Esophagus (tissue), 2 donors: ENCODE measurements around the gene IL1RAP. TPM values are rescaled to one million over a fixed set of nuclear protein-coding genes. Genes with fewer than 3 reads are reported as not detected.

ENCODE experiments used
- H3K27ac ChIP-seq, 2 donors: one replicate each; pipeline ENCODE4 v1.5.1; 2013; ENCODE audit warnings: low read depth in 2 of 2, mild to moderate bottlenecking in 2 of 2, inconsistent platforms in 1 of 2, low read length in 1 of 2, moderate library complexity in 1 of 2
- H3K27me3 ChIP-seq, 2 donors: one replicate each; pipeline ENCODE4 v1.6.1; 2013; ENCODE audit warnings: low read length in 2 of 2, control low read depth in 1 of 2, mild to moderate bottlenecking in 1 of 2; ENCODE audit not compliant: insufficient read depth in 2 of 2, control insufficient read depth in 1 of 2
- H3K36me3 ChIP-seq, 2 donors: one replicate each; pipeline ENCODE4 v1.6.1; 2013; ENCODE audit warnings: low read length in 1 of 2; ENCODE audit not compliant: control insufficient read depth in 2 of 2, insufficient read depth in 2 of 2
- H3K4me1 ChIP-seq, 2 donors: one replicate each; pipeline ENCODE4 v1.6.1; 2013; ENCODE audit warnings: low read length in 1 of 2; ENCODE audit not compliant: control insufficient read depth in 2 of 2, insufficient read depth in 2 of 2
- H3K4me3 ChIP-seq, 2 donors: one replicate each; pipeline ENCODE4 v1.5.1; 2013; ENCODE audit warnings: low read length in 2 of 2, mild to moderate bottlenecking in 2 of 2, low read depth in 1 of 2, moderate library complexity in 1 of 2
- H3K9me3 ChIP-seq, 2 donors: one replicate each; pipeline ENCODE4 v1.6.1; 2013; ENCODE audit warnings: mild to moderate bottlenecking in 2 of 2, low read depth in 1 of 2, low read length in 1 of 2, moderate library complexity in 1 of 2; ENCODE audit not compliant: control insufficient read depth in 2 of 2, insufficient read depth in 1 of 2
- WGBS, 2 donors: extraction: QIAGEN DNeasy Blood & Tissue Kit; methylation state at CpG; one replicate each; pipeline ENCODE4 v1.1.7; 2013; 5-methylcytosine and 5-hydroxymethylcytosine counted together
- polyA plus RNA-seq, 2 donors: library from polyadenylated mRNA; stranded (reverse); fragments of 200-250 nt; gene quantifications; one replicate each; pipeline ENCODE4 v1.2.3, GENCODE V29; 2013
- donor health status: healthy with polysubstance abuse.
- donor health status: Bipolar disorder and iron deficiency.

The IL1RAP gene
- polyA plus RNA-seq, 2 donors, result 5.9 to 14.5 TPM

DNA sequence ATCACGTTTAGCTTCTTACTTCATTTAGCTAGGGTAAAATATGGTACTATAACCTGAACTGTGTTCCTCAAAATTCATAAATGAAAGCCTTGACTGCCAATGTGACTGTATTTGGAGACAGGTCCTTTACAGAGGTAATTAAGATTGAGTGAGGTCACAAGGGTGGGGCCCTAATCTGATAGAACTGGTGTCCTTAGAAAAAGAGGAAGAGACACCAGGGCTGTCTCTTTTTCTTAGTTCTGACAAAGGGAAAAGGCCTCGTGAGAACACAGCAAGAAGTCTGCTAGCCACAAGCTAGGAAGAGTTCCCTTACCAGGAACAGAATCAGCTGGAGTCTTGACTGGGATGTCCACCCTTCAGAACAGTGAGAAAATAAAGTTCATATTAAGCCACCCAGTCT is 185.9 kb downstream of the IL1RAP start:
- no peaks in the 10 kb centered on the region for H3K27me3 ChIP-seq
- 82 to 83% methylated on average over 2 of the region's 2 CpGs for WGBS, 2 donors
- H3K27ac ChIP-seq, result no peak overlapping the region
- H3K4me1 ChIP-seq, result no peaks in the 10 kb centered on the region
- H3K36me3 ChIP-seq, result no peaks in the 10 kb centered on the region
- no peak overlapping the region for H3K4me3 ChIP-seq
- no peaks in the 10 kb centered on the region for H3K9me3 ChIP-seq

GRCh38 chr3:190701096-190701532 is 187.2 kb downstream of the IL1RAP start:
- no peak overlapping the region for H3K27ac ChIP-seq
- no peak overlapping the region for H3K4me3 ChIP-seq
- H3K36me3 ChIP-seq, result no peaks in the 10 kb centered on the region
- H3K9me3 ChIP-seq, result no peaks in the 10 kb centered on the region
- 25 to 27% methylated on average over 4 of the region's 4 CpGs for WGBS, 2 donors
- H3K27me3 ChIP-seq, result no peaks in the 10 kb centered on the region
- no peaks in the 10 kb centered on the region for H3K4me1 ChIP-seq

DNA sequence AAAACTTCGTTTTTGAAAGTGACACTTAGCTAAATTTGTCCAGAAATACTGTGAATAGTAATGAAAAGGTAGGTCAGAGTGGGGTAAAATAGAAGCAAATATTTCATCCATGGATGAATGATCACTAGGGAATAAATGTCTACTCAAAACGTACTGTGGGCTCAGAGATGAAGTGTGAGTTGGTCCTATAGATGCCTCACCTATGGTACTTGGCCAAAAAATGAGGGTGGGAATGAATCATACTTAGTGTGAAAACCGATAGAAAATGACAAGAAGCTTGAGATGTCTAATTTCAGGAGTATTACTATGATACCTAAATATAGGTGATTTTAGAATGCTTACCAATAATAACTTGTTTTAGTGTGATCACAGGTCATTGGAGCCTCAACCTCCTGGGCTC is 192.7 kb downstream of the IL1RAP start:
- H3K4me1 ChIP-seq, result no peaks in the 10 kb centered on the region
- H3K4me3 ChIP-seq, result no peak overlapping the region
- no peaks in the 10 kb centered on the region for H3K9me3 ChIP-seq
- no peak overlapping the region for H3K27ac ChIP-seq
- H3K36me3 ChIP-seq, result no peaks in the 10 kb centered on the region
- no peaks in the 10 kb centered on the region for H3K27me3 ChIP-seq
- 60 to 68% methylated on average over 3 of the region's 3 CpGs for WGBS, 2 donors

Other genes with a start within 250 kb of the IL1RAP start
- gene CLDN1, start 191.6 kb upstream of the IL1RAP start, polyA plus RNA-seq, result 10 to 100 TPM; 27.1 to 28.8 TPM
- gene CLDN16, start 125.9 kb upstream of the IL1RAP start, polyA plus RNA-seq, result under 1 TPM; 0.05 to 0.12 TPM
- not detected for gene TMEM207, start 64.2 kb upstream of the IL1RAP start, polyA plus RNA-seq